ENCODE data around the gene LMX1B. TPM values are rescaled to one million over a fixed set of nuclear protein-coding genes. Genes with fewer than 3 reads are reported as not detected.

The LMX1B gene
- total RNA-seq = 0.14 TPM
- long read RNA-seq = 0 reads

- no peak for TF ChIP-seq CTCF (IDR thresholded peaks at IDR 0.05)
- Histone ChIP-seq H3K9me3 (no peaks in the 10 kb centered on the region), H3K4me1 (peaks cover 31% of the 10 kb centered on the region), H3K27ac (no peak within 1 kb of the TSS), H3K27me3 (peaks cover 91% of the 10 kb centered on the region), H3K36me3 (no peaks in the 10 kb centered on the region), H3K4me3 (peak within 1 kb of the TSS; percentile 14)
- DNase-seq (peak; percentile 66), ATAC-seq (no peak)
- intact Hi-C loops (cut with DNase I) = no loop called here
Measured at GRCh38 chr9:126613651-126614050, at the start of gene LMX1B. Gene LMX1B, plus strand, starts transcription at chr9:126613928. Its CDS starts 522 bp downstream, at chr9:126614450.

- no peaks in the 10 kb centered on the region for H3K4me1 ChIP-seq
- intact Hi-C loops (cut with DNase I) = no loop called here
- no peak for TF ChIP-seq CTCF (IDR thresholded peaks at IDR 0.05)
- DNase-seq = no peak
- H3K27ac ChIP-seq = no peak overlapping the region
- peak; percentile 32 for ATAC-seq
- H3K27me3 ChIP-seq = peaks cover 27% of the 10 kb centered on the region
- no peaks in the 10 kb centered on the region for H3K9me3 ChIP-seq
- H3K4me3 ChIP-seq = no peak overlapping the region
- no peaks in the 10 kb centered on the region for H3K36me3 ChIP-seq
Measured at GRCh38 chr9:126564128-126564527, 49.6 kb upstream of the LMX1B start.

- TF ChIP-seq CTCF (IDR thresholded peaks at IDR 0.05) = no peak
- Histone ChIP-seq H3K4me3 (no peak overlapping the region), H3K27ac (no peak overlapping the region), H3K9me3 (no peaks in the 10 kb centered on the region), H3K36me3 (no peaks in the 10 kb centered on the region), H3K27me3 (peaks cover 27% of the 10 kb centered on the region), H3K4me1 (no peaks in the 10 kb centered on the region)
- intact Hi-C loops (cut with DNase I) = no loop called here
- DNase-seq = no peak
- no peak for ATAC-seq
Measured at GRCh38 chr9:126564716-126565115, 49.0 kb upstream of the LMX1B start.

- no peaks in the 10 kb centered on the region for H3K9me3 ChIP-seq
- intact Hi-C loops (cut with DNase I) = no loop called here
- no peaks in the 10 kb centered on the region for H3K4me1 ChIP-seq
- H3K27me3 ChIP-seq = peaks cover 27% of the 10 kb centered on the region
- no peak for TF ChIP-seq CTCF (IDR thresholded peaks at IDR 0.05)
- no peak overlapping the region for H3K27ac ChIP-seq
- DNase-seq (no peak), ATAC-seq (no peak)
- no peak overlapping the region for H3K4me3 ChIP-seq
- no peaks in the 10 kb centered on the region for H3K36me3 ChIP-seq
Measured at GRCh38 chr9:126565336-126566128, 48.2 kb upstream of the LMX1B start.

- no peak for DNase-seq
- Histone ChIP-seq H3K27me3 (peaks cover 13% of the 10 kb centered on the region), H3K9me3 (no peaks in the 10 kb centered on the region), H3K27ac (no peak overlapping the region), H3K4me3 (no peak overlapping the region), H3K36me3 (no peaks in the 10 kb centered on the region), H3K4me1 (no peaks in the 10 kb centered on the region)
- no peak for ATAC-seq
- intact Hi-C loops (cut with DNase I) = no loop called here
- TF ChIP-seq CTCF (IDR thresholded peaks at IDR 0.05) = no peak
Measured at GRCh38 chr9:126569036-126569435, 44.7 kb upstream of the LMX1B start.

Data from upper lobe of right lung (tissue), 1 donor.